CD8-positive, alpha-beta memory T cell (primary cell): Measurements from ENCODE around the gene HSF2BP. TPM values are rescaled to one million over a fixed set of nuclear protein-coding genes. Genes with fewer than 3 reads are reported as not detected.
"Not testable (repeated sequence)": the region's sequence is repeated elsewhere in the genome, so short reads cannot be mapped to it uniquely, and the experiment has no call there.

ENCODE experiments used
- CTCF ChIA-PET: fragments of 350-600 bp; sonication (Branson Sonifier 250); formaldehyde crosslinking; loops from one replicate; lab custom pipeline; 2021; ENCODE audit warnings: antibody characterized with exemption; lab: Charles Lee
- POLR2A ChIA-PET: fragments of 350-600 bp; sonication (Branson Sonifier 250); formaldehyde crosslinking; loops from one replicate; lab custom pipeline; 2021; ENCODE audit warnings: antibody characterized with exemption; lab: Charles Lee
- DNase-seq, 5 donors: peaks; one replicate each; pipeline versions ENCODE4 v3.0.0 to v3.0.0-alpha.2; 2020 to 2022; ENCODE audit warnings: mixed read lengths in 1 of 5
- H3K27ac ChIP-seq: one replicate; pipeline ENCODE4 v1.7.0; 2013; ENCODE audit warnings: low read depth, mild to moderate bottlenecking, low read length, moderate library complexity
- H3K27me3 ChIP-seq: 2 replicates; pipeline ENCODE4 v1.7.0; 2013; ENCODE audit warnings: low read length, mild to moderate bottlenecking; ENCODE audit not compliant: insufficient read depth, poor library complexity, severe bottlenecking
- H3K36me3 ChIP-seq: 2 replicates; pipeline ENCODE4 v1.7.0; 2013; ENCODE audit warnings: mild to moderate bottlenecking, low read length, moderate library complexity; ENCODE audit not compliant: insufficient read depth
- H3K4me1 ChIP-seq: 2 replicates; pipeline ENCODE4 v1.7.0; 2013; ENCODE audit warnings: mild to moderate bottlenecking, low read length, moderate library complexity; ENCODE audit not compliant: insufficient read depth
- H3K4me3 ChIP-seq: 2 replicates; pipeline ENCODE4 v1.7.0; 2013; ENCODE audit warnings: mild to moderate bottlenecking, low read length
- H3K9me3 ChIP-seq: 2 replicates; pipeline ENCODE4 v1.7.0; 2013; ENCODE audit warnings: mild to moderate bottlenecking, low read length
- H3K27ac Mint-ChIP-seq, 8 donors: one replicate each; pipeline ENCODE4 v1.8.0; 2020 to 2021; ENCODE audit warnings: mixed read lengths in 8 of 8, mild to moderate bottlenecking in 6 of 8, inconsistent platforms in 3 of 8, moderate library complexity in 3 of 8
- H3K27me3 Mint-ChIP-seq, 2 donors: one replicate each; pipeline ENCODE4 v1.8.0; 2020 to 2021; ENCODE audit warnings: mixed read lengths in 2 of 2, mild to moderate bottlenecking in 1 of 2, moderate library complexity in 1 of 2
- H3K36me3 Mint-ChIP-seq, 3 donors: one replicate each; pipeline ENCODE4 v1.8.0; 2020 to 2021; ENCODE audit warnings: mixed read lengths in 3 of 3, inconsistent platforms in 1 of 3, mild to moderate bottlenecking in 1 of 3
- H3K4me1 Mint-ChIP-seq, 3 donors: one replicate each; pipeline ENCODE4 v1.8.0; 2020 to 2021; ENCODE audit warnings: mixed read lengths in 3 of 3, inconsistent platforms in 1 of 3, mild to moderate bottlenecking in 1 of 3
- H3K4me3 Mint-ChIP-seq, 7 donors: one replicate each; pipeline ENCODE4 v1.8.0; 2020 to 2021; ENCODE audit warnings: mixed read lengths in 7 of 7, mild to moderate bottlenecking in 6 of 7, moderate library complexity in 4 of 7, inconsistent platforms in 2 of 7
- H3K9me3 Mint-ChIP-seq, 5 donors: one replicate each; pipeline ENCODE4 v1.8.0; 2020 to 2022; ENCODE audit warnings: mixed read lengths in 5 of 5, mild to moderate bottlenecking in 3 of 5, moderate library complexity in 2 of 5, inconsistent platforms in 1 of 5
- polyA plus RNA-seq: library from polyadenylated mRNA; unstranded; fragments of 300-500 nt; fragmentation: Illumina TruSeq; gene quantifications from one replicate; pipeline ENCODE4 v1.2.3, GENCODE V29; 2021
- total RNA-seq, 2 experiments: library from RNA; stranded (reverse); gene quantifications; one replicate each; pipeline ENCODE4 v1.2.3, GENCODE V29; 2021

Gene HSF2BP
- total and polyA plus RNA-seq, 3 experiments from 2014 or later: 0.28 to 1.4 (median 0.53) TPM

- Histone ChIP-seq H3K27me3 (no peaks in the 10 kb centered on the region), H3K27ac (no peak overlapping the region), H3K4me3 (no peak overlapping the region), H3K4me1 (no peaks in the 10 kb centered on the region), H3K9me3 (no peaks in the 10 kb centered on the region), H3K36me3 (no peaks in the 10 kb centered on the region)
- DNase-seq: no peak
- ChIA-PET CTCF (no interaction called here), POLR2A (no interaction called here)
- H3K27ac Mint-ChIP-seq: peak overlapping the region in 2 of 8 donors; percentile 27 to 31
- no peak overlapping the region for H3K4me3 Mint-ChIP-seq
- H3K36me3 Mint-ChIP-seq: peaks cover 0 to 3% (median 0%) of the 10 kb centered on the region in 3 donors
- H3K9me3 Mint-ChIP-seq: no peaks in the 10 kb centered on the region
- H3K27me3 Mint-ChIP-seq: peaks cover 0 to 26% of the 10 kb centered on the region in 2 donors
- H3K4me1 Mint-ChIP-seq: no peaks in the 10 kb centered on the region
These were observed 77.8 kb downstream of the HSF2BP start for GRCh38 chr21:43581453-43581852.

GRCh38 chr21:43578677-43579303 lies 80.5 kb downstream of the HSF2BP start:
- Mint-ChIP-seq H3K27me3 (peaks cover 5 to 29% of the 10 kb centered on the region in 2 donors), H3K4me3 (no peak overlapping the region)
- CTCF ChIA-PET: no interaction called here

GRCh38 chr21:43575473-43575844 lies 83.8 kb downstream of the HSF2BP start:
- no peaks in the 10 kb centered on the region for H3K4me1 Mint-ChIP-seq
- ChIA-PET CTCF (no interaction called here), POLR2A (no interaction called here)
- no peaks in the 10 kb centered on the region for H3K4me1 ChIP-seq
- H3K4me3 ChIP-seq: no peak overlapping the region
- H3K27ac ChIP-seq: no peak overlapping the region
- no peaks in the 10 kb centered on the region for H3K36me3 Mint-ChIP-seq
- H3K27me3 Mint-ChIP-seq: peaks cover 7 to 30% of the 10 kb centered on the region in 2 donors
- H3K9me3 Mint-ChIP-seq: no peaks in the 10 kb centered on the region
- no peaks in the 10 kb centered on the region for H3K27me3 ChIP-seq
- DNase-seq: no peak
- H3K36me3 ChIP-seq: no peaks in the 10 kb centered on the region
- H3K4me3 Mint-ChIP-seq: no peak overlapping the region
- no peak overlapping the region for H3K27ac Mint-ChIP-seq
- no peaks in the 10 kb centered on the region for H3K9me3 ChIP-seq

More at GRCh38 chr21:43578677-43579303, 80.5 kb downstream of the HSF2BP start:
- no peaks in the 10 kb centered on the region for H3K9me3 ChIP-seq
- POLR2A ChIA-PET: no interaction called here
- H3K4me1 Mint-ChIP-seq: no peaks in the 10 kb centered on the region
- no peak overlapping the region for H3K27ac Mint-ChIP-seq
- no peaks in the 10 kb centered on the region for H3K36me3 ChIP-seq
- H3K27me3 ChIP-seq: no peaks in the 10 kb centered on the region
- no peaks in the 10 kb centered on the region for H3K4me1 ChIP-seq
- no peak overlapping the region for H3K4me3 ChIP-seq
- no peak for DNase-seq
- no peaks in the 10 kb centered on the region for H3K9me3 Mint-ChIP-seq
- no peak overlapping the region for H3K27ac ChIP-seq
- peaks cover 0 to 3% (median 0%) of the 10 kb centered on the region in 3 donors for H3K36me3 Mint-ChIP-seq

- Histone ChIP-seq H3K4me3 (no peak overlapping the region), H3K36me3 (no peaks in the 10 kb centered on the region), H3K4me1 (no peaks in the 10 kb centered on the region), H3K9me3 (no peaks in the 10 kb centered on the region), H3K27ac (no peak overlapping the region), H3K27me3 (no peaks in the 10 kb centered on the region)
- POLR2A ChIA-PET: no interaction called here
- DNase-seq: no peak
- no peaks in the 10 kb centered on the region for H3K9me3 Mint-ChIP-seq
- H3K27ac Mint-ChIP-seq: no peak overlapping the region
- CTCF ChIA-PET: no interaction called here
- H3K36me3 Mint-ChIP-seq: no peaks in the 10 kb centered on the region
- H3K27me3 Mint-ChIP-seq: peaks cover 7 to 30% of the 10 kb centered on the region in 2 donors
- H3K4me1 Mint-ChIP-seq: no peaks in the 10 kb centered on the region
- peak overlapping the region in 1 of 7 donors; percentile 76 for H3K4me3 Mint-ChIP-seq
These were observed 84.4 kb downstream of the HSF2BP start for GRCh38 chr21:43574741-43575472.

- ChIA-PET CTCF (no interaction called here), POLR2A (no interaction called here)
- peaks cover 7 to 26% of the 10 kb centered on the region in 2 donors for H3K27me3 Mint-ChIP-seq
- no peaks in the 10 kb centered on the region for H3K9me3 Mint-ChIP-seq
- no peaks in the 10 kb centered on the region for H3K4me1 Mint-ChIP-seq
- no peak overlapping the region for H3K27ac ChIP-seq
- H3K36me3 ChIP-seq: no peaks in the 10 kb centered on the region
- no peak overlapping the region for H3K27ac Mint-ChIP-seq
- no peak overlapping the region for H3K4me3 ChIP-seq
- no peak overlapping the region for H3K4me3 Mint-ChIP-seq
- DNase-seq: no peak
- no peaks in the 10 kb centered on the region for H3K4me1 ChIP-seq
- no peaks in the 10 kb centered on the region for H3K27me3 ChIP-seq
- H3K36me3 Mint-ChIP-seq: no peaks in the 10 kb centered on the region
- H3K9me3 ChIP-seq: no peaks in the 10 kb centered on the region
These were observed 85.4 kb downstream of the HSF2BP start for GRCh38 chr21:43573921-43574320.

GRCh38 chr21:43572446-43572845 lies 86.8 kb downstream of the HSF2BP start:
- CTCF ChIA-PET: no interaction called here
- H3K36me3 ChIP-seq: no peaks in the 10 kb centered on the region
- Mint-ChIP-seq H3K4me3 (no peak overlapping the region), H3K36me3 (no peaks in the 10 kb centered on the region), H3K9me3 (no peaks in the 10 kb centered on the region), H3K4me1 (no peaks in the 10 kb centered on the region), H3K27ac (no peak overlapping the region), H3K27me3 (peaks cover 7 to 19% of the 10 kb centered on the region in 2 donors)
- no peak overlapping the region for H3K4me3 ChIP-seq
- H3K27ac ChIP-seq: no peak overlapping the region
- no peaks in the 10 kb centered on the region for H3K9me3 ChIP-seq
- no peaks in the 10 kb centered on the region for H3K4me1 ChIP-seq
- POLR2A ChIA-PET: no interaction called here
- no peaks in the 10 kb centered on the region for H3K27me3 ChIP-seq
- no peak for DNase-seq

GRCh38 chr21:43571976-43572375 lies 87.3 kb downstream of the HSF2BP start:
- Histone ChIP-seq H3K27ac (no peak overlapping the region), H3K4me1 (no peaks in the 10 kb centered on the region), H3K9me3 (no peaks in the 10 kb centered on the region), H3K36me3 (no peaks in the 10 kb centered on the region), H3K27me3 (no peaks in the 10 kb centered on the region), H3K4me3 (no peak overlapping the region)
- Mint-ChIP-seq H3K36me3 (no peaks in the 10 kb centered on the region), H3K9me3 (no peaks in the 10 kb centered on the region), H3K27ac (peak overlapping the region in 1 of 8 donors; percentile 55), H3K27me3 (peaks cover 7 to 19% of the 10 kb centered on the region in 2 donors), H3K4me1 (no peaks in the 10 kb centered on the region), H3K4me3 (no peak overlapping the region)
- ChIA-PET CTCF (no interaction called here), POLR2A (no interaction called here)
- no peak for DNase-seq

GRCh38 chr21:43570195-43570594 lies 89.1 kb downstream of the HSF2BP start:
- DNase-seq, H3K9me3 ChIP-seq, POLR2A ChIA-PET, H3K27ac ChIP-seq, H3K9me3 Mint-ChIP-seq, H3K27ac Mint-ChIP-seq, H3K36me3 ChIP-seq, H3K4me3 ChIP-seq, H3K4me3 Mint-ChIP-seq, H3K27me3 ChIP-seq, H3K36me3 Mint-ChIP-seq, H3K4me1 Mint-ChIP-seq, CTCF ChIA-PET, H3K4me1 ChIP-seq: not testable (repeated sequence)
- H3K27me3 Mint-ChIP-seq: peaks cover 7 to 12% of the 10 kb centered on the region in 2 donors
